GM19043 (cell line): ENCODE measurements around the gene POLR2B.
"Not testable (repeated sequence)": the region's sequence is repeated elsewhere in the genome, so short reads cannot be mapped to it uniquely, and the experiment has no call there.

ENCODE experiments used
- ATAC-seq: cut with Tn5 transposase; IDR thresholded peaks from one replicate; pipeline ENCODE4 v1.9.1; 2021; ENCODE audit warnings: low read depth; ENCODE audit not compliant: unreplicated experiment

Gene POLR2B

DNA sequence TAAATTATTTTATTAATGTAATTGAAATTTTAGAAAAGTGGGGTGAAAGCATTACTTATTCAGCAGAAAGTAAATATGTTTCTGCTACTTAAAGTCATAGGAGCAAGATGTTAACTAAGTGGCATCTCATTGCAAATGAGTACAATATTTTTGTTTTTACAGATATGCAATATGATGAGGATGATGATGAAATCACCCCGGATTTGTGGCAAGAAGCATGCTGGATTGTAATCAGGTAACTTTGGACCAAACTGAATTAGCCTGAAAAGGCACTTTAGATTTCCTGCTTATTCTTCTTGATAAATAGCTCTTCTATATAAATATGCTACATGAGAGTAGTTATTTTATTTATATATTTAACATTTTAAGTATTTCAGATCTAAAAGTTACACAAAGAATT, 7.5 kb downstream of the POLR2B start:
- ATAC-seq: no peak

DNA sequence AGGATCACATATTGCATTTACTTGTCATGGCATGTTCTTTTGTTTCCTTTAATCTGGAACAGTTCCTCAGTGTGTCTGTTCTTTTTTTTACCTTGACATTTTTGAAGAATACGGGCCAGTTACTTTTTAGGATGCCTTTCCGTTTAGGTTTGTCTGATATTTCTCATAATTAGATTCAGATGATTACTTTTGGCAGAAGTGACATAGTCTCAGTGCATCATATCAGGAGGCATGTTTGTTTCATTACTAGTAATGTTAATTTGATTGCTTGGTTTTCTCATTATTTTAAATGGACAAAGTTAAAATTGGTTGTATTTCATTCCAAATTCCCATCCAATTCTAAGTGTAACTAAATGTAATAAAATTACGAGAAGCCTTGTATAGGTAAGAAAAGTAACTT, 8.3 kb downstream of the POLR2B start:
- ATAC-seq: no peak

DNA sequence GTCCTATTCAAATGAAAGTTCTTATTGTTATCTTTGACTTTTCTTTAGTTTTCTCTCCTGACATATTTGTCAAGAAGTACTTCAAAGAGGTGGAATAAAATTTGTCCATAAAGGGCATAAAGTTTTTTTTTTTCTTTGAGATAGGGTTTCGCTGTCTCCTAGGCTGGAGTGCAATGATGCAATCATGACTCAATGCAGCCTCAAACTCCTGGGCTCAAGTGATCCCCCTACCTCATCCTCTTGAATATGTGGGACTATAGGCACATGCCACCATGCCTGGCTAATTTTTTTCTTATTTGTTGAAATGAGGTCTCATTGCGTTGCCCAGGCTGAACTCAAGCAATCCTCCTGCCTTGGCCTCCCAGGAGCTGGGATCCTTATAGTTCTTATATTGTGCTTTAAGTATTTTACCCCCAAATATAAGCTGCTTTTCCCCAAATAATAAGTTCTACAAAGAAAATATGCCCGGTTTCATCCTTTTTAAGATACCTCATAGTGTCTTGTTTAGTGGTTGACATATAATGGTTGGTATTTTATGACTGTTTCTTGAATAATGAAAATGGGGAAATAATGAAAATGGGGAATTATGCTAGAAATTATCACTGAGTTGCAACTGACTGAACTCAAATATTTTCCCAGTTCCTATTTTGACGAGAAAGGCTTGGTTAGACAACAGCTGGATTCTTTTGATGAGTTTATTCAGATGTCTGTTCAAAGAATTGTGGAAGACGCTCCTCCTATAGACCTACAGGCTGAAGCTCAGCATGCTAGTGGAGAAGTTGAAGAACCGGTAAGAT, 11.6 kb downstream of the POLR2B start:
- no peak for ATAC-seq

DNA sequence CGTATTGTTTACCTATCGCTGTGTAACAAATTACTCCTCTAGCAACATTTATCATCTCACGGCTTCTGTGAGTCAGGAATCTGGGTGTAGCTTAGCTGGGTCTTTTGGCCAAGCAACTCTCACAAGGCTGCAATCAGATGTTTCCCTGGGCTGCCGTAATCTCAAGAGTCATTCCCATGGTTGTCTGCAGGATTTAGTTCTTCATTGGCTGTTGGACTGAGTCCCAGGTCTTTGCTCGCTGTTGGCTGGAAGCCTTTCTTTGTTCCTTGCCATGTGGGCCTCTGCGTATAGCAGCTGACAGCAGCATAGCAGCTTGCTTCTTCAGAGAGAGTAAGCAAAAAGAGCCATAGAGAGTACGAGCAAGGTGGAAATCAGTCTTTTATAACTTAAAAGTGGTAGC, 16.8 kb downstream of the POLR2B start:
- ATAC-seq: no peak

DNA sequence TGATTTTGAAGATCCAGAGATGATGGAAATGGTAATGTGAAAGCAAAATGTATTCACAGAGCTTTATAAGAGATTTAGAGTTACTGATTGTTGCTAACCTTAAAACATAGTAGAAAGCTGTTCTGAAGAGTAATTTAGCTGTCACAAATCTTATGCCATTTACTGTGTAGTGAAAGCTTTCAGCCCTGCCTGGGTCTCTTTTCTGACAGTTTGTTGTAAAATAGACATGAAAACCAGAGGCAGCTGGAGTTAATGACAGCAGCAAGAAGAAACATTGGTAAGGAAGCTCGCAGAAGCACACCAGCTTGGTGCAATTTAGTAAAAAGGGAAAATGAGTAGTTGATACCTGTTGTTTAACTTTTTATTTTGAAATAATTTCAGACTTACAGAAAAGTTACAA, 21.1 kb downstream of the POLR2B start:
- ATAC-seq: no peak

DNA sequence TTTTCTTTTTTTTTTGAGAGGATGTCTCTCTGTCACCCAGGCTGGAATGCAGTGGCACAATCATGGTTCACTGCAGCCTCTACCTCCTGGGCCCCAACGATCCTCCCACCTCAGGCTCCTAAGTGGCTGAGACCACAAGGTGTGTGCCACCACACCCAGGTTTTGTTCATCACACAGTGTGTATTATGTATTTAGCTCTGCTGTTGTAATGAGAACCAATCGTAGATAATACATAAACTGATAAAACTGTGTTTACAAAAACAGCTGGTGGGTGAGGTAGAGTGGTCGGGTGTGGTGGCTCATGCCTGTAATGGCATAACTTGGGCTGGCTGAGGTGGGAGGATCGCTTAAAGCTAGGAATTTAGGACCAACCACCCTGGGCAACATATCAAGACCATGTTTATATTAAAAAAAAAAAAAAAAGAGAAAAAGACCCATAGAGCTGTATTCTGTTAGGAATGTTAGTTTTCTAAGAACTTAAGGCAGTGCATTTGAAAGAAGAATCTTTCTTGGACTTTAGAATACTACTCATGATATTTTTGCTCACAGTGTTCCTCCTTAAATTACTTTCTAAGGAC, 34.9 kb downstream of the POLR2B start:
- no peak for ATAC-seq

DNA sequence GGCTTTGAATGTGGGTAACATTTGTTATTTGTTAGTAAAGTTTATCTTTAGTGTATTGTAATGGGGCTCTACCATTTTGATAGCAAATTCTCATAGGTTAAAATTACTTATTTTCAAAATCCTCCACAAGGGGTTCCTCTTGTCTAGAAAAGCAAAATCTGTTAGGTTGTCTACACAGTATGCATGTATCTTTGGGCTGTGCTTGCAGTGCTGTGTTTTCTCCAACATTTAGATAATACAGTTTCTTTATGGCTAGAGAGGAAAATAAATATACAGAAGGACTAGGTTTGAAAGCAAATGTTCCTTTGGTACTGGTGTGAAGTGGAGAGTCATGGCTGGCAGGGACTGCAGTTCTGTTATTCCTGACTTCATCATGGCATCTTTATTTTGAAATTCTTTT, 40.3 kb downstream of the POLR2B start:
- ATAC-seq: no peak

DNA sequence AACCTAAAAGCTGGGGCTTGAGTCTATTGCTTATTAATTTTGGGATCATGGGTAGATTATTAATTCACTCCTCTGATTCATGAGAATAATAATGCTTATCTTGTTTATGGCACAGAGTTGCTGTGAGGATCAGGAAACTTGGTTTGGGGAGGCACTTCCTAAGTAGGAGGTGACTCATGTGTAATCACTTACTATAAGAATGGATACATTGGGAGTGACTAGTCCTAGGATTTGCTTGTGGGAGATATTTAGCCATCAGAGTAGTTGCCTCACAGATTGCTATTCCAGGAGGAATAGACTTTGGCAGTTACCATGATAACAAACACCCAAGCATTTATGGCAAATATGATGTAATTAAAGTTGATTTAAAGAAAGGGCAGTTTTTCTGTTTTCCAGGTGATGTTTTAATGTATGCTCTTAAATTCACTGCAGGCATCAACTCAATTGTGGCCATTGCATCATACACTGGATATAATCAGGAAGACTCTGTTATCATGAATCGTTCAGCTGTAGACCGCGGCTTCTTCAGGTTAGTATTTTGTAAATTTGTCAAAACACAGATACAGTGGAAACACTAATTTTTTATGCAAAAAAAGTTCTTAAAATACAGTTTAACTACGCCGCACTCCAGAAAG, 41.9 kb downstream of the POLR2B start:
- no peak for ATAC-seq

DNA sequence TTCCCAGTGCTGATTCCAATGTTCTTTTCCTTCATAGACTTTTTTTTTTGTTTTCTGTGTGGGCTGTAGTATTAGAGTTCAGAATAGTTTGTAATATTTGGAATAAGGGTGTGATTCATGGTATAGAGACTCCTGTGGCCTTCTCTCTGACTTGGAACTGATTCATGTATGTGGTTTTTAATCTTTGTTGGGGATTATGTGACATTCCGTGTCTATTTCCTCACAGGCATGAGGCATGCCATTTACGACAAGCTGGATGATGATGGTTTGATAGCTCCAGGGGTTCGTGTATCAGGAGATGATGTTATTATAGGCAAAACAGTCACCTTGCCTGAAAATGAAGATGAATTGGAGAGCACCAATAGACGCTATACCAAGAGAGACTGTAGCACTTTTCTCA, 44.4 kb downstream of the POLR2B start:
- no peak for ATAC-seq

DNA sequence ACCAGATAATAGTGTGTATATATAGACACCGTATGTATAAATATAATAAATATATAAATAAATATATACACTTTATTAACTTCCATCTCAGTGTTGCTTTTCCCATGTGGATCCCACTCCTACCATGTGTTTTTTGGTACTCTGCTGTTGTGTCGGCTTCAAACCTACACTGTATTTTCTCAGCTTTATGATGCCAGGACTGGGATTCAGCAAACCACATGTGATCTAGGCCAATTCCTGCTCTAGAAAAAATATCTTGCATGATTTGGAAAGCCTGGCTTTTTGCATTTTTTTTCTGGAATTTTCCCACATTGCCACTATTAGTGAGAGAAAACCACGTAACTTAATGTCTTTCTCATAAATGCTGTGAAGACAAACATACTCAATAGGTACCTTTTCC, 55.8 kb downstream of the POLR2B start:
- ATAC-seq: no peak

DNA sequence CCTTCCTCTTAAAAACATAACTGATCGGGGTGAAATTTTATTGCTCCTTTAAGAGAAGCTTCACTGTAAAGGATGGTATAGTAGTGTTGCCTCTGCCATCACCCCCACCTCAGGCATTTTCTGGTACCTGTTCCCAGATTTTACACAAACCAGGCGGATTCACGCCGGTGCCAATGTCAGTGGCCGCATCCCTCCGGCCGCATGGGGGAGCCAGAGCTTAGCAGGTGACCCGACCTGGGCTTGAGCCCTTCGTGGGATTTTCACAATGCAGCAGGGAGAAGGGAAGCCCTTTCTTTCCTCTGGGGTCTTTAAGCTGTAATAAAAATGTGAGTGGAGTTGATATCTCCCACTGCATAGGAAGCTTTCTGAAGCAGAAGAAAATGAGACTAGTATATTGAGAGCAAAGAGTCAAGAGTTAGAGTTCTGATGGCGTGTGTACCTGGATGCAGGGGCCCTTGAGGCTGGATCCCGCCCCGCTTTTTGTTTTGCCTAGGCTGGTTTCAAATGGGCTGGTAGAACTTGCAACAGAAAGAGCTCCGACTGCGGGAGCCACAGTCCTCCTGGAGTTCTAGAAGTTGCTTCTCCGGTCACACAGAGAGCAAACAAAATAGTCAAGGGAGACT, 59.4 kb downstream of the POLR2B start:
- no peak for ATAC-seq

DNA sequence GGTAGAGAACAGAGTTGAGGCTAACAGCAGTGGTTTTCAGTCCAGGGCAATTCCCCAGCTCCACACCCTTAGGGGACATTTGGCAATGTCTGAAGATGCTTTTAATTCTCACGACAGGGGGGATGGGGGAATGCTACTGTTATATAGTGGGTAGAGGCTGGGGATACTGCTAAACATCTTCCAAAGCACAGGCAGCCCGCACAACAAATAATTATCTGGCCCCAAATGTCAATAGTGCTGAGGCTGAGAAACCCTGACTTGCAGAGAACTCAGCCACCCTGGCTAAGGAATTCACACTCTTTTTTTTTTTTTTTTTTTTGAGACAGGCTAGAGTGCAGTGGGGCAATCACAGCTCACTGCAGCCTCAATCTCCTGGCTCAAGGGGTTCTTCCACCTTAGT, 60.6 kb downstream of the POLR2B start:
- no peak for ATAC-seq

DNA sequence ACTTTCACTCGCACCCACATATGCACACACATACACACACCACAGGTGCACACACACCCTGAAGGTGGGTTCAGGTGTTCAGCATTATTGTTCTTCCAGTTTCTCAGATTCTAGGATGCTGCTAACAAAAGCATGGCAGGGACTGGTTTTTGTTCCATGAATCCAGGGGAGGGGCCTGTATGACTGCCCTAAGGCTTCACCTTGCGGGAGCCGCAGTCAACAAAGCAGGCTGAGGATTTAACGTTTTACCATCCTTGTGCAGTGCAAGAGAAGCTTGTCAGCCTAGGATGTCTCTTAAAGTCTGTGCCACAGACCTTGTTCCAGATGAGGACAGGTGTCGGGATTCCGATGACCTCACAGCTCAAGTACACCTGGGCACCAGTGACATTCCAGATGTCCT, 61.8 kb downstream of the POLR2B start:
- ATAC-seq: no peak

DNA sequence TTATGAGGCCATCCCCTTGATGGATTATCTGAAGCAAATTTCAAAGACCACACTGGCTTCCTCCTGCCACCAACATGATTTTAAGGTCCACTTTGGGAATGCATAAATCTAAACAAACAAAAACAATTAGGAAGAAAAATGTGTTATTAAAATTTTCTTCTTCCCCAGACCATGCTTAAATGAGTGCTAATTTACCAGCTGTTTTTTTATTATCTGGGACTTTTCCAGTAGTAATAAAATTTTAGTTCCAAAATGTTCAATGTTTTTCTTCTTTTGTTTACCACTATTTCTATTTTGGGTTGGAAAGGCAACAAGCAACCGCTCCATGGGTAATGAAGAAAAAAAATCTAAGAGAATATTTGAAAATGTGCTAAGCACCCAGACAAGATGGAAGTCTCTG, 62.3 kb downstream of the POLR2B start:
- no peak for ATAC-seq

DNA sequence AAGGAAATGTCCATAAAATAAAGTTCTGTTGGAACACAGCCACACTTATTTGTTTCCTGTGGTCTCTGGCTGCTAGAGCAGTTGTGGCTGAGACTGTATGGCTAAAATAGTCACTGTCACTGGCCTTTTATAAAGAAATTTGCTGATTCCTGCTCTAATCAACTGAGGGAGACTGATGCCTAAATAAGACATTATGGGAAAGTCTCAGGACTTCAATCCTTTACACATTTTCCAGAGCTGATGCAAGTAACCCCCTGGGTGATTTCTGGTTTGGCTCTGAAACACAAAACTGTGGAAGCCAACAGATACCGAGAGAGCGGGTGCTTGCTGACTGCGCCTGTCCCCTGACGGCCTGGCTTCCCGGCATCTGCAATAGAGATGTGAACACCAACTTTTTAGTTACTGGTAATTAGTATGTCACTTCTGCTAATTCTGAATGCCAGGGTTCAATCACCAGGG, 64.0 kb downstream of the POLR2B start:
- ATAC-seq: no peak

DNA sequence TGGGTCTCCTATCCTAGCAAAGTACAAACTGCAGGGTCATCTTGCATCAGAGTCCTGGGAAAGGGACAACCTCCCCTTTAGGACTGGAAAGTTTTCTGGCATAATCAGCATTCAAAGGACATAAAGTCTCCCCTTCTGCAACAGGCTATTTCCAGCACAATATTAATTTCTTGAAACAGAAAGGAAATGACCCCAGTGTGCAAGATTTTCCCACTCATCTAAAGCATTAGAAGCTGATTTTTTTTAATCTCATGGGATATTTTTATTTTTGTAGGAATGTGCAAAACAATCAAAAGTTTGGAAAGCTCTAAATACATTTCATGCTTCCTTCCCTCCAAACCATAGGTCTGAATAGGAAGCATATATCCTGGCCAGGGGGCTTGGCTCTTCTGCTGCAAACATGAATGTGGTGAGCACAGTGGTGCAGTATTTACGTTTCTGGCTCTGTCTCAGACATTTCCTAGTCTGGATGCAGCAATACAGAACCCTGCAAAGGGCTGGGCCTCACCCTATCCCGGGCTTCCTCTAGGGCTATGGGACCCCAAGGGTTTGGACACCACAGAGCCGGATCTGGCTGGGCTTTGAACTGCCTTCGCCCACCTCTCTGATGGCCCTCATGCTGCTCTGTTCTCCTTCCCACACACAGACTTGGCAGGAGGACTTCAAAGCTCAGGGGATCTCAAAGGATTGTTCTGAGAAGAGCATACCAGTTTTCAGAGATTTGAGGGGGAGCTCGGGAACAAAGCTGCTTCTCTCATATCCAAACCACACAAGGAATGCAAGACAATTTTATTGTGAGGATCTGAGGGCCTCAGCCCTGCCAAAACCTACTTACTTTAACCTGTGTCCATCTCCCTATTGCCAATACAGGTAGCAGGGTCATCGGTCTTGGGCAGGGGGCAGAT, 64.9 kb downstream of the POLR2B start:
- no peak for ATAC-seq

DNA sequence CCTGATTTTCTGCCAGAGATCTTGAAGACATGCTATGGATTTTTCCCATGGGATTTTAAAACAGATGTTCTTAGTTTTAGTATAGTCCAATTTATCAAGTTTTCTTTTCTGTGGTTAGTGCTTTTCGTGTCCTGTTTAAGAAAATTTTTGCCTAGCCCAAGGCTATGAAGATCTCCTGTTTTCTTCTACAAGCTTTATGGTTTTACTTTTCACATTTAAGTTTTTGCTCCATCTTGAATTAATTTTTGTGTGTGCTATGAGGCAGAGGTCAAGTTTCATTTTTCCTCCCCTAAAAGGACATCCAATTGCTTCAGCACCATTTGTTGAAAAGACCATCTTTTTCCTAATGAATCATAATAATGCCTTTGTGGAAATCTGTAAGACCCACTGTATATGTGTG, 65.6 kb downstream of the POLR2B start:
- ATAC-seq: no peak

DNA sequence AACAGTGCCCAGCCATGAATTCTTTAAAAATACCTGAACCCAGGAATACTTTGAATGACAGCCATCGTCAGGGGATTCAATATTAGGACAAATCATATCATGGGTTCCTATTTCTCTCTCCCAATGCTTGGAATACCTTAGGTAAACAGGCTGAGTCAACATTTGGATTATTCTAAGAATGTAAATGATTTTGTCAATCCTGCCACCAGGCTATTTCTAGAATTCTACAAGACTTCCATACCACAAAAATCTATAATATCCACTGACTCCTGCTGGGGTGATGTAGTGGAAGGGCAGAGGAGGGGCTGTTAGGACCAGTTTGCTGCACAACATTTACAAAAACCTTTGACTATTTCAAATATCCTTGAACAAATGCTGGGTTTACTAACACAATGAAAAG, 66.3 kb downstream of the POLR2B start:
- ATAC-seq: no peak

DNA sequence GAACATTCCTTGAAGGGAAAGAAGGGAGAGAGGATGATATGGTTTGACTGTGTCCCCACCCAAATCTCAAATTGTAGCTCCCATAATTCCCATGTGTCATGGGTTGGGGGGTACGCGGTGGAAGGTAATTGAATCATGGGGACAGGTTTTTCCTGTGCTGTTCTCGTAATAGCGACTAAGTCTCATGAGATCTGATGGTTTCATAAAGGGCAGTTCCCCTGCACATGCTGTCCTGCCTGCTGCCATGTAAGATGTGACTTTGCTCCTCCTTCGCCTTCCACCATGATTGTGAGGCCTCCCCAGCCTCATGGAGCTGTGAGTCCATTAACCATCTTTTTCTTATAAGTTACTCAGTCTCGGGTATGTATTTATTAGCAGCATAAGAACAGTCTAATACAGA, 68.3 kb downstream of the POLR2B start:
- not testable (repeated sequence) for ATAC-seq

DNA sequence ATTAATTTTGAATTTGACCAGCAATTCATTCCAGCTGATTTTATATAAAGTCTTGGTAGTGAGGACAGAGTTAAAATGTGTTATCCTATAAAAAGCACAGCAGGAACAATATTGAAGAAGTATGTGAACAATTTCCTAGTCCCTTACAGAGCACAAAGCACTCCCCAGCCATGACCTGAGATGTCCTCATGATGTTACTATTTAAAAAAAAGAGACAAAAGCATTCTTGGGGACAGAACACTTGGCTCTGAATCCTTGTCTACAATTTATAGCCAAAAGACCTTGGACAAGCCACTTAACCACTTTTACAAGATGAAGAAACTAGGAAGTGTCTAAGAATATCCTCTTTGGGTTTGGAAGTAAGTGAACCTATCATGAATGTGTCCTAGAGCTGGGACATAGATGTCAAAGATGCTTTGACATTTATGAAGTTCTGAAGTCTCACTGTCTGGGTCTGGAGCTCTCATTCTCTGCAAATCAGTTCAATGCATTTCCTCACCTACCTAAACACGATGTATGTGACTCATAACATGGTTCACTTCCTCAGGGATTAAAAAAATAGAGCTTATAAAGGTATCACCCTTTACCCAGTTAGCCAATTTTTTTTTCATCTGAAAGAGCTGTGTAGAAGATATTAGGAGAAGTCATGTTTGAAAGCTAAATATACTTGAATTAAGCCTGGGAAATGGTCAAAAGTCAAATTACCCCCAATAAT, 70.1 kb downstream of the POLR2B start:
- no peak for ATAC-seq
